DND-41 (cell line): ENCODE measurements around the gene IL1RAPL2.

ENCODE experiments used
- ATAC-seq: fragments of 200-7000 bp; cut with Tn5 transposase; 3 replicates; pipeline ENCODE4 v1.9.1; 2021; ENCODE audit warnings: low read depth; ENCODE audit not compliant: insufficient read depth
- DNase-seq: peaks from one replicate; pipeline ENCODE4 v3.0.0-alpha.2; 2020
- H2AFZ ChIP-seq: 2 replicates; pipeline ENCODE4 v1.6.0; 2012; ENCODE audit warnings: low read depth, low read length
- H3K27ac ChIP-seq: 2 replicates; pipeline ENCODE4 v1.5.1; 2012; ENCODE audit warnings: low read length, inconsistent platforms
- H3K27me3 ChIP-seq: fragments of 200-600 bp; sonication (generic); 2 replicates; pipeline ENCODE4 v1.6.0; 2012; ENCODE audit warnings: low read length, mild to moderate bottlenecking, inconsistent platforms; ENCODE audit not compliant: insufficient read depth, poor library complexity
- H3K36me3 ChIP-seq: 2 replicates; pipeline ENCODE4 v1.5.1; 2012; ENCODE audit warnings: low read length, inconsistent platforms; ENCODE audit not compliant: insufficient read depth
- H3K4me1 ChIP-seq: 2 replicates; pipeline ENCODE4 v1.5.1; 2012; ENCODE audit warnings: mild to moderate bottlenecking, low read length; ENCODE audit not compliant: insufficient read depth
- H3K4me2 ChIP-seq: 2 replicates; pipeline ENCODE4 v1.6.0; 2012; ENCODE audit warnings: mild to moderate bottlenecking, moderate library complexity, low read length, inconsistent platforms; ENCODE audit not compliant: insufficient read depth
- H3K4me3 ChIP-seq, 2 experiments: fragments of 200-600 bp in 1 of 2; shearing (Covaris generic) in 1 of 2; 2 replicates each; pipeline ENCODE4 v1.5.1; 2012 to 2016; ENCODE audit warnings: inconsistent platforms in 2 of 2, low read length in 2 of 2, mild to moderate bottlenecking in 2 of 2, low read depth in 1 of 2, moderate library complexity in 1 of 2
- H3K79me2 ChIP-seq: 2 replicates; pipeline ENCODE4 v1.6.0; 2012; ENCODE audit warnings: low read length, inconsistent platforms; ENCODE audit not compliant: insufficient read depth
- H3K9ac ChIP-seq: 2 replicates; pipeline ENCODE4 v1.6.0; 2012; ENCODE audit warnings: low read depth, mild to moderate bottlenecking, inconsistent platforms, low read length, moderate library complexity
- H3K9me3 ChIP-seq: 2 replicates; pipeline ENCODE4 v1.5.1; 2012; ENCODE audit warnings: low read length, moderate library complexity, mild to moderate bottlenecking, inconsistent platforms; ENCODE audit not compliant: insufficient read depth, severe bottlenecking
- H4K20me1 ChIP-seq: 2 replicates; pipeline ENCODE4 v1.6.0; 2012; ENCODE audit warnings: low read length; ENCODE audit not compliant: insufficient read depth
- EZH2 ChIP-seq: IDR thresholded peaks from 3 replicates; pipeline ENCODE4 v1.6.1; 2012; ENCODE audit warnings: borderline replicate concordance, low read depth, mild to moderate bottlenecking, moderate library complexity, low read length, inconsistent platforms; ENCODE audit not compliant: severe bottlenecking
- TF ChIP-seq, protein P1 (sequence below): IDR thresholded peaks from 2 replicates; pipeline ENCODE4 v1.5.1; 2012; ENCODE audit warnings: borderline replicate concordance, low read length, moderate library complexity, mild to moderate bottlenecking; ENCODE audit not compliant: poor library complexity, severe bottlenecking; ENCODE audit errors: extremely low read depth

The IL1RAPL2 gene

GRCh38 chrX:104842646-104843045 lies 276.6 kb downstream of the IL1RAPL2 start:
- Histone ChIP-seq H3K27ac (no peak overlapping the region), H3K4me3 (no peak overlapping the region), H3K27me3 (no peaks in the 10 kb centered on the region), H3K4me2 (no peak overlapping the region), H3K36me3 (no peaks in the 10 kb centered on the region), H3K9me3 (no peaks in the 10 kb centered on the region), H2AFZ (no peak overlapping the region), H3K9ac (no peak overlapping the region), H4K20me1 (no peaks in the 10 kb centered on the region), H3K79me2 (no peaks in the 10 kb centered on the region), H3K4me1 (no peaks in the 10 kb centered on the region)
- no peak for DNase-seq
- no peak for TF ChIP-seq EZH2
- TF ChIP-seq, protein P1, sequence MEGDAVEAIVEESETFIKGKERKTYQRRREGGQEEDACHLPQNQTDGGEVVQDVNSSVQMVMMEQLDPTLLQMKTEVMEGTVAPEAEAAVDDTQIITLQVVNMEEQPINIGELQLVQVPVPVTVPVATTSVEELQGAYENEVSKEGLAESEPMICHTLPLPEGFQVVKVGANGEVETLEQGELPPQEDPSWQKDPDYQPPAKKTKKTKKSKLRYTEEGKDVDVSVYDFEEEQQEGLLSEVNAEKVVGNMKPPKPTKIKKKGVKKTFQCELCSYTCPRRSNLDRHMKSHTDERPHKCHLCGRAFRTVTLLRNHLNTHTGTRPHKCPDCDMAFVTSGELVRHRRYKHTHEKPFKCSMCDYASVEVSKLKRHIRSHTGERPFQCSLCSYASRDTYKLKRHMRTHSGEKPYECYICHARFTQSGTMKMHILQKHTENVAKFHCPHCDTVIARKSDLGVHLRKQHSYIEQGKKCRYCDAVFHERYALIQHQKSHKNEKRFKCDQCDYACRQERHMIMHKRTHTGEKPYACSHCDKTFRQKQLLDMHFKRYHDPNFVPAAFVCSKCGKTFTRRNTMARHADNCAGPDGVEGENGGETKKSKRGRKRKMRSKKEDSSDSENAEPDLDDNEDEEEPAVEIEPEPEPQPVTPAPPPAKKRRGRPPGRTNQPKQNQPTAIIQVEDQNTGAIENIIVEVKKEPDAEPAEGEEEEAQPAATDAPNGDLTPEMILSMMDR, result no peak
- ATAC-seq, result no peak

GRCh38 chrX:104852241-104852640 lies 286.2 kb downstream of the IL1RAPL2 start:
- Histone ChIP-seq H3K79me2 (no peaks in the 10 kb centered on the region), H3K27me3 (no peaks in the 10 kb centered on the region), H3K9me3 (no peaks in the 10 kb centered on the region), H3K36me3 (no peaks in the 10 kb centered on the region), H2AFZ (no peak overlapping the region), H4K20me1 (no peaks in the 10 kb centered on the region), H3K27ac (no peak overlapping the region), H3K4me3 (no peak overlapping the region), H3K9ac (no peak overlapping the region), H3K4me1 (no peaks in the 10 kb centered on the region), H3K4me2 (no peak overlapping the region)
- DNase-seq (no peak), ATAC-seq (no peak)
- TF ChIP-seq, protein P1, result no peak
- no peak for TF ChIP-seq EZH2

DNA sequence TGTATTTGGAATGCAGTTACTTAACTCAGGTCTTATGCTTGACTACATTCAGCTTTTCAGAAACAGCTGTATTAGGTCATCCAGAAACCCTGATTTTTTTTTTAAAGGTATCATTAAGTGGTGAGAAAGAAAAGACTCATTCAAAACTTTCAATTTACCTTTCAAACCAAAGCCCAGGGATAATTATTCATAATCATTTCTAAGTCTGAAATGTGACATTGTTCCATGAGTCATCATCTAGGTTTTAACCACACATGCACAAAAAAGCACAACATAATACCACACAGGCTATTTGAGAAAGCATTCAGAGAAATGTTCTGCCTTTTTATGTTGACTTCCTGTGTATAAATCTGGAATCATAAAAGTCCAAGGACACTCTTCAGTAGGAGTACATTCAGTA lies 288.2 kb downstream of the IL1RAPL2 start:
- H3K27me3 ChIP-seq, result no peaks in the 10 kb centered on the region
- H3K36me3 ChIP-seq, result no peaks in the 10 kb centered on the region
- no peak overlapping the region for H3K27ac ChIP-seq
- ATAC-seq (no peak), DNase-seq (no peak)
- H2AFZ ChIP-seq, result no peak overlapping the region
- H3K9ac ChIP-seq, result no peak overlapping the region
- no peak for TF ChIP-seq EZH2
- TF ChIP-seq, protein P1, result no peak
- no peak overlapping the region for H3K4me3 ChIP-seq
- H3K4me2 ChIP-seq, result no peak overlapping the region
- no peaks in the 10 kb centered on the region for H3K9me3 ChIP-seq
- H4K20me1 ChIP-seq, result no peaks in the 10 kb centered on the region
- no peaks in the 10 kb centered on the region for H3K79me2 ChIP-seq
- H3K4me1 ChIP-seq, result no peaks in the 10 kb centered on the region

DNA sequence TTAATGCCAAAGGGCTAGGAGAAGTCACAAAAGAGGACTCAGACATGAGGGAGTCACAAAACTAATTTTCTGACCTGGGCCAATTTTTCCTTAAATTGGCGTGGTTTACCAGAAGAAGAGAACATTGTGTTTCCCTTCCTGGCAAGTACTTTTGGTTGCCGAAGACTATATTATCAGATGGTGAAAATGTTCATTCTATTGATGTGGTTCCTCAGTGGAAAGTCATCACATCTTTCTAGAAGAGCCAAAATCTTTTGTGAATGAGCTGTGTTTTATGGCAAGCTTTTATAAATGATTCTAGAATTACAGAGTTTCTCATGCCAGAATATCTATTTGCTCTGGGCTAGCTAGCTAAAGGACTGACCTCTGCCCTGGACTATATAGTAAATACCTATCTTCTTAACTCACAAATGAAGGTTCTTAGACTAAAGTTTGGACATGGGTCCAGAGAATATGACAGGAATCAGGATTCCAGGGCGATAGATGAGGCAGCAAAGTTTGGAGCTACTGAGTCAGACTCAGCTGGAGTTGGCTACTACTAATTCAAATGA lies 288.9 kb downstream of the IL1RAPL2 start:
- DNase-seq, result no peak
- H2AFZ ChIP-seq, result no peak overlapping the region
- H3K9me3 ChIP-seq, result no peaks in the 10 kb centered on the region
- no peak overlapping the region for H3K27ac ChIP-seq
- no peak overlapping the region for H3K4me2 ChIP-seq
- H3K36me3 ChIP-seq, result no peaks in the 10 kb centered on the region
- no peaks in the 10 kb centered on the region for H3K27me3 ChIP-seq
- no peak for TF ChIP-seq EZH2
- TF ChIP-seq, protein P1, result no peak
- no peak for ATAC-seq
- no peak overlapping the region for H3K9ac ChIP-seq
- no peaks in the 10 kb centered on the region for H3K4me1 ChIP-seq
- no peaks in the 10 kb centered on the region for H3K79me2 ChIP-seq
- H3K4me3 ChIP-seq, result no peak overlapping the region
- H4K20me1 ChIP-seq, result no peaks in the 10 kb centered on the region
